GM21737 (cell line): Measurements from ENCODE around the gene KIF4B.
"Not testable (repeated sequence)": the region's sequence is repeated elsewhere in the genome, so short reads cannot be mapped to it uniquely, and the experiment has no call there.

ENCODE experiments used
- ATAC-seq: cut with Tn5 transposase; IDR thresholded peaks from one replicate; pipeline ENCODE4 v1.9.1; 2021; ENCODE audit warnings: mild to moderate bottlenecking, moderate library complexity; ENCODE audit not compliant: unreplicated experiment

The KIF4B gene, protein sequence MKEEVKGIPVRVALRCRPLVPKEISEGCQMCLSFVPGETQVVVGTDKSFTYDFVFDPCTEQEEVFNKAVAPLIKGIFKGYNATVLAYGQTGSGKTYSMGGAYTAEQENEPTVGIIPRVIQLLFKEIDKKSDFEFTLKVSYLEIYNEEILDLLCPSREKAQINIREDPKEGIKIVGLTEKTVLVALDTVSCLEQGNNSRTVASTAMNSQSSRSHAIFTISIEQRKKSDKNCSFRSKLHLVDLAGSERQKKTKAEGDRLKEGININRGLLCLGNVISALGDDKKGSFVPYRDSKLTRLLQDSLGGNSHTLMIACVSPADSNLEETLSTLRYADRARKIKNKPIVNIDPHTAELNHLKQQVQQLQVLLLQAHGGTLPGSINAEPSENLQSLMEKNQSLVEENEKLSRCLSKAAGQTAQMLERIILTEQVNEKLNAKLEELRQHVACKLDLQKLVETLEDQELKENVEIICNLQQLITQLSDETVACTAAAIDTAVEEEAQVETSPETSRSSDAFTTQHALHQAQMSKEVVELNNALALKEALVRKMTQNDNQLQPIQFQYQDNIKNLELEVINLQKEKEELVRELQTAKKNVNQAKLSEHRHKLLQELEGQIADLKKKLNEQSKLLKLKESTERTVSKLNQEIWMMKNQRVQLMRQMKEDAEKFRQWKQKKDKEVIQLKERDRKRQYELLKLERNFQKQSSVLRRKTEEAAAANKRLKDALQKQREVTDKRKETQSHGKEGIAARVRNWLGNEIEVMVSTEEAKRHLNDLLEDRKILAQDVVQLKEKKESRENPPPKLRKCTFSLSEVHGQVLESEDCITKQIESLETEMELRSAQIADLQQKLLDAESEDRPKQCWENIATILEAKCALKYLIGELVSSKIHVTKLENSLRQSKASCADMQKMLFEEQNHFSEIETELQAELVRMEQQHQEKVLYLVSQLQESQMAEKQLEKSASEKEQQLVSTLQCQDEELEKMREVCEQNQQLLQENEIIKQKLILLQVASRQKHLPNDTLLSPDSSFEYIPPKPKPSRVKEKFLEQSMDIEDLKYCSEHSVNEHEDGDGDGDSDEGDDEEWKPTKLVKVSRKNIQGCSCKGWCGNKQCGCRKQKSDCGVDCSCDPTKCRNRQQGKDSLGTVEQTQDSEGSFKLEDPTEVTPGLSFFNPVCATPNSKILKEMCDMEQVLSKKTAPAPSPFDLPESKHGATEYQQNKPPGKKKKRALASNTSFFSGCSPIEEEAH

DNA sequence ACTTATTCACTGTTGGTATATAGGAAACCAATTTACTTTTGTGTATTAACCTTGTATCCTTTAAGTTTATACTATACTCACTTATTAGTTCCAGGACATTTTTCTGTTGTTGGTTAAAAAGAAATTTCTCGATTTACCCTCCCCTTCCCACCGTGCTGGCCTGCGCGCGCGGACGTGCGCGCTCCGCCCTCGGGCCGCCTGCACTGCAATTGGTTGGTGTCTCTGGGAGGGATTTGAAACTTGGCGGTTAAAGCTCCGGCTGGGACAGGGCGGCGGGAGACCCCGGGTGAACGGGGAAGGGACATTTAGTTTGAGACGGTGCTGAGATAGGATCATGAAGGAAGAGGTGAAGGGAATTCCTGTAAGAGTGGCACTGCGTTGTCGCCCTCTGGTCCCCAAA, at the start of gene KIF4B:
Gene KIF4B (plus strand): TSS at position 230 of the 400 bp plus-strand sequence. CDS start 105 bp downstream, at position 335.
- ATAC-seq, result no peak

DNA sequence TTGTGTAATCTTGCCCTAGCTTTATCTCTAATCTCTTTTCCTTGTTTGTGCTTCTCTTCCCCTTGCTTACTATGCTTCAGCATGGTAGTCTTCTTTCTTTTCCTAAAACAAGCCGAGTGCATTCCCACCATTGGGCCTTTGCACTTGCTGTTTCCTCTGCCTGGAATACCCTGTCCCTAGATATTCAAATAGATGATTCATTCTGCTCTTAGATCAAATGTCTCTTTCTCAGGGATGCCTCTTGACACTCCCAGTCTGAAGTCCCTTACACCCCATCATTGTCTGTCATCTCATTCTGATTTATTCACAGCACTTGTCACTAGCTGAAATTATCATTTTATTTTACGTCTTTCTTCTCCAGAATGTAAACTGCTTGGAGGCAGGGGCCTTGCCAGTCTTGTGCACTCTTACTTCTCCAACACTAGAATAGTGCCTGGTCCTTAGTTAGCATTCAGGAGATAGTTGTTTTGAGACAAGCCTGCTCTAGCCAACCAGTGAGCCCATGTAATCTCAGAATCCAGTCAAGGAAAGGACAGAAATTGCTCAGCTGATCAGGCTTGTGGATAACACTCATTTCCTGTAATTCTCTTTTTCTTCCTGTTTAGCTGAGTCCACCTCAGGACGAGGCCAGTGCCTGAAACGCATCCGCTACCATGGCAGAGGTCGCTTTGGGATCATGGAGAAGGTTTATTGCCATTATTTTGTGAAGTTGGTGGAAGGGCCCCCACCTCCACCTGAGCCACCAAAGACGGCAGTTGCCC, 47.3 kb upstream of the KIF4B start:
- no peak for ATAC-seq

DNA sequence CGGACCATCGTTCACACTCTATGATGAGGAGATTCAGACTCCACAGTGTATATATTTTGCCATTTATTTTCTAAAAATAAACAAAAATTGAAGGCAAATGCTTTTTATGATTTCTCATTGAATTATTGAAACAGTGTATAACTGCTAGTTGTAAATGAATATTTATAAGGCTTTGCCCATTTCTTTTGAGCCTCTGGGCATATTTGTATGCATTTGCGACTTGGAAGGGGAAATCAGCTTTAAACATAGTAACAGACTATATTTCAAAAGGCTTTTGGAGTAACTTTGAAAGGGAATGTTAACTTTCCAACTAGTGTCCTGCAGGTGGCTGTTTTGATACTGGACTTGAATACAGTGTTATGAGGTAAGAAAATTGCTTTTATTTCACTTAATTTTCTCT, 46.7 kb upstream of the KIF4B start:
- ATAC-seq, result no peak

DNA sequence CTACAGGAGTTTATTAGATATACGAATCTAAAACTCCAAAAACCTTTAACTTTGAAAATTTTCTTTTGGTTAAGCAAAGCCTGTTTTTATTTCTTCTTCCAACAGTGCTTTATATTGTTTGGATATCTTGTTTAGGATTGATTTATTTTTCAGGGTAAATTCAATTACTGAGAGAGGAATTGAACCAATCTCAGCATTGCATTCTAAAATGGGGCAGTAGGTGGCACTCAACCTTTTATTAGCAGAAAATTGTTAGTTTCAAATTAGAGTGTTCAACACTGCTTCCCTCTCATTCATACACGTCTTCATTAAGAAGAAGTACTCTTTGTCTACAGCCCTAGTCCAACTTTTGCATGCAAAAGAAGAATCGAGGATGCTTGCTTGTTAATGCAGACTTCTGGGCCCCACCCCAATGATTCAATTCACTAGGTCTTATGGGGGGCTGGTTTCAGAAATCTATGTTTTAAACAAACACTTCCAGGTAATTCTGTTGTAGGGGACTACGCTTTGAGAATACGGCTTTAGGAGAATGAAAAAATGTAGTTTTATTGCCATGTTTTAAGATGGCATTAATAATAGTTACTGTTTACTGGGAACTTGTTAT, 46.0 kb upstream of the KIF4B start:
- no peak for ATAC-seq

DNA sequence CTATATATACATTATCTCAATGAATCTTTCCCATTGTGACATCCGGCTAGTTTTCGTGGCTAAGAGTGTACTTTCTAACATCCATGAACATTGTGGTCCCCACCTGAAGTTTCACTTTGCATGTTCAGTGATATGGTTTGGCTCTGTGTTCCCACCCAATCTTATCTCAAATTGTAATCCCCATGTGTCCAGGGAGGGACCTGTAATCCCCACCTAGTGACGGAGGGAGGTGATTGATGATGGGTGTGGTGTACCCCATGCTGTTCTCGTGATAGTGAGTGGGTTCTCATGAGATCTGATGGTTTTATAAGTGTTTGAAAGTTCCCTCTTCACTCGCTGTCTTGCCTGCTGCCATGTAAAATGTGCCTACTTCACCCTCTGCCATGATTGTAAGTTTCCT, 44.6 kb upstream of the KIF4B start:
- ATAC-seq, result no peak

DNA sequence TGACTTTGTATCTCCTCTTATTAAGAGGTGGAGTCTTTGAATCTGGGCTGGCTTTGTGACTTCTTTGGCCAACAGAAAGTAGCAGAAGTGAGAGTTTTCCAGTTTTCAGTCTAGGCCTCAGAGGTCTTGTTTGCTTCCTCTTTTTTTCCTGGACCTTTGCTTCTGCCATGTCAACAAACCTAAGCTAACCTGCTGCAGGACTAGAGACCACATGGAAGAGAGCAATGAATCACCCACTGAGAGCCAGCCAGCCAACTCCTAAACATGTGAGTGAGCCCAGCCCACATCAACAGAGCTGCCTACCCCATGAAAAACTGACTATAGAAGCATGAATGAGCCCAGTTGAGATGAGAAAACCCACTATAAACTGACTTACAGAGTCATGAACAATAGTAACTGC, 42.8 kb upstream of the KIF4B start:
- no peak for ATAC-seq

DNA sequence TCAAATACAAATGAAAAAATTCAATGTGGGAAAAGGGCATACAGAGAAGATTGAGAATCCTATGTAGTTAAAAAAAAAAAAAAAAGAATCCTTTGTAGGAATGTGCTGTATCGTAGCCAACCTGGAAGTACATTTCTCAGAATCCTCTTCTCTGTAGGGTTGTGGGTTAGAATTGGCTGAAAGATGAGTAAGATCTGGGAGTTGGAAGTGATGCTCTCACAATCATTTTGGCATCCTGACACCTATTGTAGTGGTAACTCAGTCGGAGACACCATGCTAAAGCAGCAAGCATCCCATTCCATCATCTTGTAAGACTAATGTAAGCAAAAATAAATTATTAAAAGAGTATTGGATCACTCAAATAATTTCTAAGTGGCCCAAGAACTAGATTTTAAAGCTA, 42.1 kb upstream of the KIF4B start:
- no peak for ATAC-seq

DNA sequence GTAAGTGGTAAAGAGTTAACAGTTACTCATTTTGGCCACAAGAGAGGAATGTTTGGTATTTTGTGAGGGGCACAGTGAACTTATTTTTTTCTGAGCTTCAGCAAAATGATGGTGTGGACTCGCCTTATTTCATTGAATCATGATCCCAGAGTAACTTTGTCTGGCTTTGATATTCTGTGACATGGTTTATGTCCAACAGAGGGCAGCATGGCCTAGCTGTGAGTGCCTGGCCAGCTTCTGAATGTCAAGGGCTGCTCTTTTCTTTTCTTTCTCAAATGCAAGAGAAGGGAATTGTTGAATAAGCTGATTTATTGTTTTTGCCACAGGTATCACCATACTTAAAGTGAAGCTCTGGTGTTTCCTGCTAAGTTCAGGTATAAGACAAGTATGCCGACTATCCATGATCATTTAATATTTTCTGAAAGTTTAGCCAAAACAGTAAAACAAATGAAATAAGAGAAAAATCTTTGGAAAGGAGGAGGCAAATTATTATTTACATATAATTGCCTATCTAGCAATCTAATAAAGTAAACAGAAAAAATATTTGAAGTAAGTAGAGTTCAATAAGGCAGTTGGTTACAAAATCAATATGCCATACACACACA, 41.0 kb upstream of the KIF4B start:
- ATAC-seq, result no peak

DNA sequence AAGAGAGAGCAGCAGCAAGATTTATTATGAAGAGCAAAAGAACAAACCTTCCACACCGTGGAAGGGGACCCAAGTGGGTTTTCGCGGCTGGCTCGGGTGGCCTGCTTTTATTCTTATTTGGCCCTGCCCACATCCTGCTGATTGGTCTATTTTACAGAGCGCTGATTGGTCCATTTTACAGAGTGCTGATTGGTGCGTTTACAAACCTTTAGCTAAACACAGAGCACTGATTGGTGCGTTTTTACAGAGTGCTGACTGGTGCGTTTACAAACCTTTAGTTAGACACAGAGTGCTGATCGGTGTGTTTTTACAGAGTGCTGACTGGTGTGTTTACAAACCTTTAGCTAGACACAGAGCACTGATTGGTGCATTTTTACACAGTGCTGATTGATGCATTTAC, 37.5 kb upstream of the KIF4B start:
- not testable (repeated sequence) for ATAC-seq

DNA sequence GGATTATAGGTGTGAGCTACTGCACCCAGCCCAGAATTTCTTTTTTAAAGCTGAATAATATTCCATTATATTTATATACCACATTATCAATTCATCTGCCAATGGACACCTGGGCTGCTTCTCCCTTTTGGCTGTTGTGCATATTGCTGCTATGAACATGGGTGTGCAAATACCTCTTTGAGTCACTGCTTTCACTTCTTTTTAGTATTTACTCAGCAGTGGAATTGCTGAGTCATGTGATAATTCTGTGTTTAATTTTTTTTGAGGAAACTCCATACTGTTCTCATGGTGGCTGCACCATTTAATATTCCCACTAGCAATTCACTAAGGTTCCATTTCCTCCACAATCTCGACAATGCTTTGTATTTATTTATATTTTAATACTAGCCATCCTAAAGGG, 36.1 kb upstream of the KIF4B start:
- no peak for ATAC-seq

DNA sequence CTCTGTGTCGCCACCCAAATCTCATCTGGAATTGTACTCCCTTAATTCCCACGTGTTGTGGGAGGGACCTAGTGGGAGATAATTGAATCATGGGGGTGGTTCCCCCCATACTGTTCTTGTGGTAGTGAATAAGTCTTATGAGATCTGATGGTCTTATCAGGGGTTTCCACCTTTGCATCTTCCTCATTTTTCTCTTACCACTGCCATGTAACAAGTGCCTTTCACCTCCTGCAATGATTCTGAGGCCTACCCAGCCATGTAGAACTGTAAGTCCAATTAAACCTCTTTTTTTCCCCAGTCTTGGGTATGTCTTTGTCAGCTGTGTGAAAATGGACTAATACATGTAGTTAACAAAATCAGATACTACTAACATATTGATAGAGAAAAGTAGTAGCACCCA, 35.3 kb upstream of the KIF4B start:
- not testable (repeated sequence) for ATAC-seq

DNA sequence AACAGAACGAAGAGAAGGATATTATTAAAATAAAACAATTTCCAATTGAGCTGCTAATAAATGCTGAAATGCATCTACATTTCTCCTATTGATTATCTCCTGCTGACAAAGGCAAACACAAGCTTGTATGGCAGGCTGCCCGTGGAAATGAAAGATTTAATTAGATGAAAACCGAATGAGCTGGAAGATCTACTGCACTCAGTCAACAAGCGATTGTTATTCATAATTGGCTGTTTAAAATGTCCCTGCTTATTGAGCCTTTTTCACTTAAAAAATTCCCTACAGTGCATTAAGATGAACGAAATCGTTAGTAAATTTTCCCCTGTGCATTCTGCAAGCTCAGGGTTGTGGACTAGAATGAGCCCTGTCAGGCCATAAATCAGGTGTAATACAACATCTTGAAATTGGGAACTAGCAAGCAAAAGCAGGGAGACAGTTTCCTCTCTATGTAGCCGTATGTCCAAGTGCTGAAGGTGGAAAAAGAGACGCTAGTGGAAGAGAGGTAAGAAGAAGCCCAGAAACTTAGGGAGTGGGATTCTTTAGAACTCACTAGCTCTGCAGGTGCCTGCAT, 28.5 kb upstream of the KIF4B start:
- no peak for ATAC-seq

DNA sequence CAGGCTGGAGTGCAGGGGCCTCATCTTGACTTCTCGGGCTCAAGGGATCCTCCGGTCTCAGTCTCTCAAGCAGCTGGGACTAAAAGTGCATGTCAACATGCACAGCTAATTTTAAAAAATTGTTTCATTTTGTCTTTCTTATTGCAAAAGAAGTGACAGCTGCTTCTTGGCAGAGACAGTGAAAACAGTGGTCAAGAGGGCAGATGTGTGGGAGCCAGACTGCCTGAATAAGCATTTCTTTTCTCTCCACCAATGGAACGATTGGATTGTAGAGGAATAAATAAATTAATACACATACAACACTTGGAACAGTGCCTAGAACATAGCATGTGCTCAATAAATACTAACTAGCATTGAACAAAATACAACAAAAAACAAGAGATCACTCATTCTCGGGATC, 27.4 kb upstream of the KIF4B start:
- ATAC-seq, result no peak

DNA sequence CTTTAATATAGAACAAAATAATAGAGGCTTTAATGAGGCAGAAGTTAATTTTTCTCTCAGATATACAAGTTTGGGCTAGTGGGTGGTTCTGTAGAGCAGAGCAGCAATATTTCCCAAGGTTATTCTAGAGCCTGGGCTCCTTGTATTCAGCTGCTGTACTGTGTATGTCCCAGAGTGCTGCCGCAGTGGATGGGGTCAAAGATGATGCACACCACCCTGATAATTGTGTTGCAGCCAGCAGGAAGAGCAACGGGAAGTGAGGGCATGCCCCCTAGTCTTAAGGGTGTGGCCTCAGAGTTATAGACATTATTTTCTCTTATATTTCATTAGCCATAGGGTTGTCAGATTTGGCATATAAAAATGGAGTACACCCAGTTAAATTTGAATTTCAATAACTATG, 23.9 kb upstream of the KIF4B start:
- ATAC-seq, result no peak

DNA sequence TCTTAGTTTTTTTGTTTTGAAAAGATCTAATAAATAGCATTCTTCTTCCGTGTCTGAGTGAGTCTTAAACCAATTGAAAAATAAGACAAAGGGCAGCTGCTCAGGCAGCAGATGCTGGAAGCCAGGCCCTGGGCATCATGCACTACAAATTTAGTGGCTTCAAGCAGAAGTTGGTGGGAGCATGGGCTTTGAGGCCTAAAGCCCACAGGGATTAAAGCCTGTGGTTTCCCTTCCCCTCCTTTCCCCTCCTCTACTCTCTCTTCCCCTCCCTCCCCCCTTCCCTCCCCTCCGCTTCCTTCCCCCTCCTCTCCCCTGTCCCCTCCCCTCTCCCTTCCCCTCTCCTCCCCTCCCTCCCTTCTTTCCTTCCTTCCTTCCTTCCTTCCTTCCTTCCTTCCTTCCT, 20.1 kb upstream of the KIF4B start:
- no peak for ATAC-seq

DNA sequence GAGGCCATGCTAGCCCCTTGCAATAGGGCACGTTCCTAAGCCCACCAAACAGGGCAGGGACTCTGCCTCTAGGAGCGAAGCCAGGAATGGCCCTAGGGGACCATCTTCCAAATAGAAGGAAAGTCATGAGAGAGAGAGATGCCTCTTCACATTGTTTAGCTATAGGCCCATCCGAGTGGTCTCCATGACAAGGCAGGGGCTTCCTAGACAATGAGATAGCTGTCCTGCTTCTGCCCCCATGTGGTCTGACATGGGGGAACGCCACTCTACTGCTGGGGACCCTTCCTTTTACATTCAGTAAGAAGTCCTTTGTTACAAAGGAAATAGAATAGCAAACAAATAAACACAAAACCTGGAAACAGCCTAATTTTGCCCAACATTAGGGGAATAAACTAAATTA, 17.9 kb upstream of the KIF4B start:
- ATAC-seq, result no peak

DNA sequence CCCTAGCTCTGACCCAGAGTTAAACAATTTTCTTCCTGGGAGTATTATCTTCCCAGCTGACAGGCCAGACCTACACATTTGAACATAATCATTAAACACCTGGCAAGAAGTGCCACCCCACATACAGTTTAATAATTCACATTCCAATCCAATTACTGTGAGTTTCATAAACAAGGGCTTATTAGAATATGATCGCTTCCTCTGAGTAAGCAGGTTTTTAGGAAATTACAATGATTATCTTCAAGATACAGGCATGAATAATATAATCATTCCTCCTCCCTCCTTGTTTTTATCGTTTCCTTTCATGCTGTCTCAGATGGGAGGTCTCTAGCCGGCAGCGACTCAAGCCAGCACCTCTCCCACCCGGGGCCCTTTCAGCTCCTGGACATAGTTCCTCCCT, 15.8 kb upstream of the KIF4B start:
- no peak for ATAC-seq

DNA sequence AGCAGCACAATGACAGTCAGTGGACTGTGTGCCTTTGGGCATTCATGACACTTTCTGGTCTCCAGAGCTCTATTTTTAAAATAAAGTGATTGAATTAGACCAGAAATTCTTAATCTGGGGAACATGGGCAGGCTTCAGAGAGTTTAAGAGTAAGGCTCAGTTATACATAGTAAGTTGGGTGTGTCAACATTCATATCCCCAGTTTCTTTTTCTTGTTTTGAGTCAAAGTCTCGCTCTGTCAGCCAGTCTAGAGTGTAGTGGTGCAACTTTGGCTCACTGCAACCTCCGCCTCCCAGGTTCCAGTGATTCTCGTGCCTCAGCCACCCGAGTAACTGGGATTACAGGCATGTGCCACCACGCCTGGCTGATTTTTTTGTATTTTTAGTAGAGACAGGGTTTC, 13.7 kb upstream of the KIF4B start:
- ATAC-seq, result no peak

DNA sequence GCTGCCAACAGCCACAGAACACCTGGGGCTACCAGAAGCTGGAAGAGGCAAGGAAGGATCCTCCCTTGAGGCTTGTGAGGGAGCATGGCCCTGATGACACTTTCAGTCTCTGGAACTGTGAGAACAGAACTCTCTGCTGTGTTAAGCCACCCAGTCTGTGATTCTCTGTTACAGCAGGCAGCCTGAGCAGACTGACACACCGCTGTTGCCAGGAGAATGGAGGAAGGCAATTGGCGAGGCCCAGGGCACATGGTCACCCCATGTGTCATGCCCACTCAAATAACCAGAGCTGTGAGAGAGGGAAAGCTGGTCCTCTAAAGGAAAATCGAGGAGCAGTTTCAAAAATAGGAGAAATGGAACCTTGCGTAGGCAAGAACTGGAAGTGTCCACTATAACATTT, 12.0 kb upstream of the KIF4B start:
- no peak for ATAC-seq

DNA sequence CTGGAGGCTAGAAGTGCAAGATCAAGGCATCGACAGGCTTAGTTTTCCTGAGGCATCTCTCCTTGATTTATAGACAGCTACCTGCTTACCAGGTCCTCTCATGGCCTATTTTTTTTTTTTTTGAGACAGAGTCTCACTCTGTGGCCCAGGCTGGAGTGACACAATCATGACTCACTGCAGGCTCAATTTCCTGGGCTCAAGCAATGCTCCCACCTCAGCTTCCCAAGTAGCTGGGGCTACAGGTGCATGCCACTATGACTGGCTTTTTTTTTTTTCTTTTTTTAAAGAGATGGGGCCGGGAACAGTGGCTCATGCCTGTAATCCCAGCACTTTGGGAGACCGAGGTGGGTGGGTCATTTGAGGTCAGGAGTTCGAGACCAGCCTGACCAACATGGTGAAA, 10.8 kb upstream of the KIF4B start:
- ATAC-seq, result not testable (repeated sequence)
